Duodenal mucosa (tissue), 2 donors: ENCODE data around the gene MAZ.

Experiments
- H3K27ac ChIP-seq: one replicate; pipeline ENCODE4 v1.7.0; 2013; ENCODE audit warnings: low read depth, low read length
- H3K27me3 ChIP-seq, 2 donors: one replicate each; pipeline ENCODE4 v1.7.0; 2013; ENCODE audit warnings: low read length in 2 of 2, control low read depth in 1 of 2; ENCODE audit not compliant: insufficient read depth in 2 of 2, control insufficient read depth in 1 of 2
- H3K36me3 ChIP-seq, 2 donors: one replicate each; pipeline ENCODE4 v1.7.0; 2013; ENCODE audit warnings: low read length in 2 of 2, control low read depth in 1 of 2; ENCODE audit not compliant: insufficient read depth in 2 of 2, control insufficient read depth in 1 of 2
- H3K4me1 ChIP-seq, 2 donors: one replicate each; pipeline ENCODE4 v1.7.0; 2013; ENCODE audit warnings: low read length in 2 of 2, control low read depth in 1 of 2; ENCODE audit not compliant: insufficient read depth in 2 of 2, control insufficient read depth in 1 of 2
- H3K4me3 ChIP-seq, 2 donors: one replicate each; pipeline ENCODE4 v1.7.0; 2013; ENCODE audit warnings: low read length in 2 of 2, low read depth in 1 of 2
- H3K9ac ChIP-seq, 2 donors: one replicate each; pipeline ENCODE4 v1.7.0; 2013; ENCODE audit warnings: low read length in 2 of 2, low read depth in 1 of 2
- H3K9me3 ChIP-seq, 2 donors: one replicate each; pipeline ENCODE4 v1.7.0; 2013; ENCODE audit warnings: low read length in 2 of 2, control low read depth in 1 of 2; ENCODE audit not compliant: control insufficient read depth in 1 of 2

The MAZ gene

GRCh38 chr16:29809850-29810698 lies 3.7 kb downstream of the MAZ start:
- H3K27ac ChIP-seq, result peak overlapping the region; percentile 50
- H3K27me3 ChIP-seq, result peaks cover 8 to 14% of the 10 kb centered on the region in 2 donors
- H3K9ac ChIP-seq, result peak overlapping the region in 1 of 2 donors; percentile 46
- H3K9me3 ChIP-seq, result no peaks in the 10 kb centered on the region
- peaks cover 38 to 56% of the 10 kb centered on the region in 2 donors for H3K4me1 ChIP-seq
- peaks cover 16 to 17% of the 10 kb centered on the region in 2 donors for H3K36me3 ChIP-seq
- no peak overlapping the region for H3K4me3 ChIP-seq

DNA sequence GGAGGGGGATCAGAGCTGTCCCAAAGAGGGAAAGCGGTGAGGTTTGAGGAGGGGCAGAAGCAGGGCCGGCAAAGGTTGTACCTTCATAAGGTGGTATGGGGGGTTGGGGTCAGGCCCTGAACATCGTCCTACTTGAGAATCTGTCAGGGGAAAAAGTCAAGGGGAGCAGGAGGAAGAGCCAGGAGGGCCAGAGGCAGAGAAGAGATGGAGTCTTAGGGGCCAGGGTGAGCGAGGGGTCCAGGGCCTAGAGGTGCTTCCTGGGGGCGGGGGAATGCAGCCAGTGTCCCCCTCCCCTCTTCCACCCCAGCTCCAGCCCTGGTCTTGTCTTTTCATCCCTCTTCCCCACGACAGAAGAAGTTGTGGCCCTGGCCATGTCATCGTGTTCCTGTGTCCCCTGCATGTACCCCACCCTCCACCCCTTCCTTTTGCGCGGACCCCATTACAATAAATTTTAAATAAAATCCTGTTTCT lies 4.4 kb downstream of the MAZ start:
- Histone ChIP-seq H3K27me3 (peaks cover 8 to 14% of the 10 kb centered on the region in 2 donors), H3K27ac (peak overlapping the region; percentile 56), H3K36me3 (peaks cover 16 to 17% of the 10 kb centered on the region in 2 donors), H3K4me3 (peak overlapping the region in 1 of 2 donors; percentile 75), H3K9me3 (no peaks in the 10 kb centered on the region), H3K9ac (peak overlapping the region; percentile 46 to 47), H3K4me1 (peaks cover 41 to 59% of the 10 kb centered on the region in 2 donors)

DNA sequence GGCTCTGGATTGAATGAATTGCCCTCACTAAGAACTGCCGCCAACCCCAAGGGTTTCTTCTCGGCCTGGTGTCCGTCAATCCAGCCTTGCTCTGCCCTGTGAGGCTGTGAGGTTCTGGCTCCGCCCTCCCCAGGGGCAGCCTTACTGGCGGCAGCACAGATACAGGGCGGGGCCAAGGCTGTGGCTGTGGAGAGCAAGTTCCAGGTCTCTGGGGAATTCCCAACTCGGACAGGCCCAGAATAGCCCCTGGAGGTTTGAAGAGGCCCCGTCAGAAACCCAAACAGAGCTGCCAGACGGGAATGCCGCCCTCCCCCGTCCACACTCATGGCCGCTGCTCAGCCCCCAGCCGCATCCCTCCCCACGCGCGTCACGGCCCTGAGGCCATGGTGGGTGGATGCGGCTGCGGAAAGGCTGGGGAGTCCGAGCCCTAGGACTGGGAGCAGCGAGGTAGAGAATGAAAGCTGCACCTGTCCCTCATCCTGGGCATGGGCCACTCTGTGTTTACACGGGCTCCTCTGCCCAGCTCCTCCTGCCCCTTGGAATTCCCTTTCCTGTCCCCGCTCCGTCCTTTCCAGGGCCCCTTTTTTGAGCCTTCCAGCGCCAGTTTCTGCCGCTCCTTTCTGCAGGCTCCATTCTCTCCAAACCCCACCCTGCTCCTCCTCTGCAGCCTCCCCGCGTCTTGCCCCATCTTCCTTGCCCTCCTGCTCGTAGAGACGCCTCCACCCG lies 5.0 kb downstream of the MAZ start:
- H3K27ac ChIP-seq, result peak overlapping the region; percentile 56
- peaks cover 41 to 59% of the 10 kb centered on the region in 2 donors for H3K4me1 ChIP-seq
- H3K4me3 ChIP-seq, result peak overlapping the region; percentile 64 to 75
- H3K27me3 ChIP-seq, result peaks cover 8 to 14% of the 10 kb centered on the region in 2 donors
- H3K36me3 ChIP-seq, result peaks cover 16 to 17% of the 10 kb centered on the region in 2 donors
- H3K9ac ChIP-seq, result peak overlapping the region; percentile 46 to 82
- no peaks in the 10 kb centered on the region for H3K9me3 ChIP-seq

GRCh38 chr16:29811896-29812665 lies 5.8 kb downstream of the MAZ start, which contains the start of gene PRRT2:
TSS of gene PRRT2 (plus strand) at chr16:29812193. CDS start at chr16:29813055, 862 bp downstream.
- Histone ChIP-seq H3K27ac (peak within 1 kb of the TSS; percentile 56), H3K36me3 (peaks cover 16 to 17% of the 10 kb centered on the region in 2 donors), H3K4me1 (peaks cover 41 to 63% of the 10 kb centered on the region in 2 donors)

DNA sequence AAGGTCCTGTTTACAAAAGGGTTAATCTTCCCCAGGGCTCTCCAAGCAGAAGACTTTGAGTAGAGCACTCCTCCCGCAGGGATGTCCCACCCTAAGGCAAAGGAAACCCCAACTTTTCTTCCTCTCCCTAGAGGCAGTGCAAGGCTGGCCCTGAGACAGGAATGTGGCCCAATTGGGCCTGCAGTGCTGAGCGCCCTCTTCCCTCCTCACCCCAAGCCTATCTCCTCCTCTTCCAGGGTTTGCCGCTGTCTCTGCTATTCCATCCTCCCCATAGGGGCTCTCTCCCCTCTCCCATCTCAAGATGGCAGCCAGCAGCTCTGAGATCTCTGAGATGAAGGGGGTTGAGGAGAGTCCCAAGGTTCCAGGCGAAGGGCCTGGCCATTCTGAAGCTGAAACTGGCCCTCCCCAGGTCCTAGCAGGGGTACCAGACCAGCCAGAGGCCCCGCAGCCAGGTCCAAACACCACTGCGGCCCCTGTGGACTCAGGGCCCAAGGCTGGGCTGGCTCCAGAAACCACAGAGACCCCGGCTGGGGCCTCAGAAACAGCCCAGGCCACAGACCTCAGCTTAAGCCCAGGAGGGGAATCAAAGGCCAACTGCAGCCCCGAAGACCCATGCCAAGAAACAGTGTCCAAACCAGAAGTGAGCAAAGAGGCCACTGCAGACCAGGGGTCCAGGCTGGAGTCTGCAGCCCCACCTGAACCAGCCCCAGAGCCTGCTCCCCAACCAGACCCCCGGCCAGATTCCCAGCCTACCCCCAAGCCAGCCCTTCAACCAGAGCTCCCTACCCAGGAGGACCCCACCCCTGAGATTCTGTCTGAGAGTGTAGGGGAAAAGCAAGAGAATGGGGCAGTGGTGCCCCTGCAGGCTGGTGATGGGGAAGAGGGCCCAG lies 6.7 kb downstream of the MAZ start:
- Histone ChIP-seq H3K27me3 (peaks cover 8 to 14% of the 10 kb centered on the region in 2 donors), H3K36me3 (peaks cover 16 to 17% of the 10 kb centered on the region in 2 donors), H3K4me3 (peak overlapping the region; percentile 64 to 75), H3K27ac (peak overlapping the region; percentile 42), H3K9me3 (no peaks in the 10 kb centered on the region), H3K4me1 (peaks cover 45 to 65% of the 10 kb centered on the region in 2 donors), H3K9ac (peak overlapping the region in 1 of 2 donors; percentile 54)

More at GRCh38 chr16:29811896-29812665, 5.8 kb downstream of the MAZ start, which contains the start of gene PRRT2:
- Histone ChIP-seq H3K9me3 (no peaks in the 10 kb centered on the region), H3K9ac (peak within 1 kb of the TSS; percentile 46 to 82), H3K27me3 (peaks cover 8 to 14% of the 10 kb centered on the region in 2 donors), H3K4me3 (peak within 1 kb of the TSS; percentile 64 to 75)

GRCh38 chr16:29813644-29814562 lies 7.6 kb downstream of the MAZ start:
- Histone ChIP-seq H3K36me3 (peaks cover 10 to 19% of the 10 kb centered on the region in 2 donors), H3K9me3 (no peaks in the 10 kb centered on the region), H3K4me1 (peaks cover 42 to 66% of the 10 kb centered on the region in 2 donors), H3K9ac (no peak overlapping the region), H3K27ac (no peak overlapping the region), H3K27me3 (peaks cover 8 to 14% of the 10 kb centered on the region in 2 donors), H3K4me3 (no peak overlapping the region)

- Histone ChIP-seq H3K27ac (no peak overlapping the region), H3K4me3 (no peak overlapping the region), H3K9ac (no peak overlapping the region), H3K36me3 (peaks cover 7 to 18% of the 10 kb centered on the region in 2 donors), H3K4me1 (peaks cover 42 to 67% of the 10 kb centered on the region in 2 donors), H3K27me3 (peaks cover 8 to 14% of the 10 kb centered on the region in 2 donors), H3K9me3 (no peaks in the 10 kb centered on the region)
These were observed 8.3 kb downstream of the MAZ start for GRCh38 chr16:29814592-29814991.

GRCh38 chr16:29815032-29815721 lies 8.8 kb downstream of the MAZ start:
- Histone ChIP-seq H3K4me1 (peaks cover 43 to 67% of the 10 kb centered on the region in 2 donors), H3K27ac (no peak overlapping the region), H3K4me3 (peak overlapping the region; percentile 86 to 94), H3K27me3 (peaks cover 8 to 14% of the 10 kb centered on the region in 2 donors), H3K36me3 (peaks cover 2 to 12% of the 10 kb centered on the region in 2 donors), H3K9ac (peak overlapping the region; percentile 50 to 70), H3K9me3 (no peaks in the 10 kb centered on the region)
